GM12875 (cell line): ENCODE data around the gene SSBP3.

Experiments used
- H3K4me3 ChIP-seq: one replicate; pipeline ENCODE4 v1.5.1; 2011; ENCODE audit warnings: low read depth, low read length, control low read depth
- CTCF ChIP-seq: IDR thresholded peaks from 2 replicates; pipeline ENCODE4 v1.5.1; 2011; ENCODE audit warnings: low read depth, mild to moderate bottlenecking, control low read depth, inconsistent platforms, low read length, moderate library complexity, borderline replicate concordance; ENCODE audit not compliant: insufficient read depth

SSBP3 gene

GRCh38 chr1:54273092-54273794 is 133.0 kb downstream of the SSBP3 start:
- TF ChIP-seq CTCF = peak; percentile 33; the same call in 1 of the 2 replicates
- no peak overlapping the region for H3K4me3 ChIP-seq

- H3K4me3 ChIP-seq = no peak overlapping the region
- TF ChIP-seq CTCF = no peak
Observed at GRCh38 chr1:54272772-54273091, 133.5 kb downstream of the SSBP3 start.

- TF ChIP-seq CTCF = no peak
Observed at GRCh38 chr1:54272134-54272533, 134.1 kb downstream of the SSBP3 start.

GRCh38 chr1:54271341-54271740 is 134.9 kb downstream of the SSBP3 start:
- H3K4me3 ChIP-seq = no peak overlapping the region
- TF ChIP-seq CTCF = no peak

More at GRCh38 chr1:54272134-54272533, 134.1 kb downstream of the SSBP3 start:
- H3K4me3 ChIP-seq = no peak overlapping the region

GRCh38 chr1:54270543-54270942 is 135.7 kb downstream of the SSBP3 start:
- TF ChIP-seq CTCF = no peak
- no peak overlapping the region for H3K4me3 ChIP-seq

GRCh38 chr1:54268762-54269297 is 137.4 kb downstream of the SSBP3 start:
- H3K4me3 ChIP-seq = no peak overlapping the region
- TF ChIP-seq CTCF = no peak
